IPS-18c (cell line): Measurements from ENCODE around the gene FMOD.
A peak's percentile ranks its signal among the peaks of the same experiment; 100 is the strongest.
"Not testable (repeated sequence)": the region's sequence is repeated elsewhere in the genome, so short reads cannot be mapped to it uniquely, and the experiment has no call there.

Source experiments
- H3K4me3 ChIP-seq: 2 replicates; pipeline ENCODE4 v1.7.0; 2013; ENCODE audit warnings: low read depth, mild to moderate bottlenecking, low read length, moderate library complexity; ENCODE audit not compliant: insufficient read depth
- H3K9me3 ChIP-seq: one replicate; pipeline ENCODE4 v1.6.1; 2013; ENCODE audit warnings: mild to moderate bottlenecking, low read length, moderate library complexity; ENCODE audit not compliant: control insufficient read depth, insufficient read depth

The FMOD gene

GRCh38 chr1:203317429-203318228 lies 33.3 kb downstream of the FMOD start:
- Histone ChIP-seq H3K9me3 (no peaks in the 10 kb centered on the region), H3K4me3 (no peak overlapping the region)

DNA sequence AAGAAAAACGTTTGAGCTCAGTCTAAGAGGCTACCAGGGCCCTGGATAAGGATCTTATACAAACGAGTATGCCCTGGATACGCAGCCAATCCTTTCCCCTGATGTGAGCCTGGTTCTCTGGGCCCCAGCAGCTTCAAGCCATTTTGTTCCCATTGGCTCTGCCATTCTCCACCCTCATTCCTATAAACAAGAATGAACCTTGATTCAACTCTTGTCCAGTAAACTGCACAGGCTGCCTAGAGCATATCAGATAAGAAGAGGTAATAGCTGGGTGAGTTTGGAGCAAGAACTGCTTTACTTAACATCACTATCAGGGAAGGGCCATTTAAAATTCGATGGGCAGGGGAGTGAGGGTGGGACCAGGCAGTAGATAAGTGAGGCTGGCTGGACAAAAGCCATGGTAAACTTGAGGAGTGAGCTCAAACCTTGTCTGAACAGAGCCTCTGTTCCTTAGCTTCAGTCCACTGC lies 34.3 kb downstream of the FMOD start:
- no peak overlapping the region for H3K4me3 ChIP-seq
- H3K9me3 ChIP-seq, result no peaks in the 10 kb centered on the region

DNA sequence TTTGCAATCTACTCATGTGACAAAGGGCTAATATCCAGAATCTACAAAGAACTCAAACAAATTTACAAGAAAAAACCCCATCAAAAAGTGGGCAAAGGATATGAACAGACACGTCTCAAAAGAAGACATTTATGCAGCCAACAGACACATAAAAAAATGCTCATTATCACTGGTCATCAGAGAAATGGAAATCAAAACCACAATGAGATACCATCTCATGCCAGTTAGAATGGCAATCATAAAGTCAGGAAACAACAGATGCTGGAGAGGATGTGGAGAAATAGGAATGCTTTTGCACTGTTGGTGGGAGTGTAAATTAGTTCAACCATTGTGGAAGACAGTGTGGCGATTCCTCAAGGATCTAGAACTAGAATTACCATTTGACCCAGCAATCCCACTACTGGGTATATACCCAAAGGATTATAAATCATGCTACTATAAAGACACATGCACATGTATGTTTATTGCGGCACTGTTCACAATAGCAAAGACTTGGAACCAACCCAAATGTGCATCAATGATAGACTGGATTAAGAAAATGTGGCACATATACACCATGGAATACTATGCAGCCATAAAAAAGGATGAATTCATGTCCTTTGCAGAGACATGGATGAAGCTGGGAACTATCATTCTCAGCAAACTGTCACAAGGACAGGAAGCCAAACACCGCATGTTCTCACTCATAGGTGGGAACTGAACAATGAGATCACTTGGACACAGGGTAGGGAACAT lies 36.7 kb downstream of the FMOD start:
- H3K9me3 ChIP-seq, H3K4me3 ChIP-seq: not testable (repeated sequence)

GRCh38 chr1:203311368-203312301 lies 39.3 kb downstream of the FMOD start:
- Histone ChIP-seq H3K4me3 (no peak overlapping the region), H3K9me3 (no peaks in the 10 kb centered on the region)

DNA sequence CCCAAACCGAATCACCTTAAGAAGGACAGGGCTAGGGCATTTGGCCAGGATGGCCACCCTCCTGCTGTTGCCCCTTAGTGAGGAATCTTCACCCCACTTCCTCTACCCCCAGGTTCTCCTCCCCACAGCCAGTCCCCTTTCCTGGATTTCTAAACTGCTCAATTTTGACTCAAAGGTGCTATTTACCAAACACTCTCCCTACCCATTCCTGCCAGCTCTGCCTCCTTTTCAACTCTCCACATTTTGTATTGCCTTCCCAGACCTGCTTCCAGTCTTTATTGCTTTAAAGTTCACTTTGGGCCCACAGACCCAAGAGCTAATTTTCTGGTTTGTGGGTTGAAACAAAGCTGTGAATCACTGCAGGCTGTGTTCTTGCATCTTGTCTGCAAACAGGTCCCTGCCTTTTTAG lies 42.0 kb downstream of the FMOD start:
- Histone ChIP-seq H3K9me3 (no peaks in the 10 kb centered on the region), H3K4me3 (no peak overlapping the region)

GRCh38 chr1:203308328-203308922 lies 42.5 kb downstream of the FMOD start:
- no peaks in the 10 kb centered on the region for H3K9me3 ChIP-seq
- H3K4me3 ChIP-seq, result no peak overlapping the region

- H3K9me3 ChIP-seq, result no peaks in the 10 kb centered on the region
- no peak overlapping the region; the same call in 1 of the 2 replicates for H3K4me3 ChIP-seq
Observed at GRCh38 chr1:203307641-203308126, 43.2 kb downstream of the FMOD start.

DNA sequence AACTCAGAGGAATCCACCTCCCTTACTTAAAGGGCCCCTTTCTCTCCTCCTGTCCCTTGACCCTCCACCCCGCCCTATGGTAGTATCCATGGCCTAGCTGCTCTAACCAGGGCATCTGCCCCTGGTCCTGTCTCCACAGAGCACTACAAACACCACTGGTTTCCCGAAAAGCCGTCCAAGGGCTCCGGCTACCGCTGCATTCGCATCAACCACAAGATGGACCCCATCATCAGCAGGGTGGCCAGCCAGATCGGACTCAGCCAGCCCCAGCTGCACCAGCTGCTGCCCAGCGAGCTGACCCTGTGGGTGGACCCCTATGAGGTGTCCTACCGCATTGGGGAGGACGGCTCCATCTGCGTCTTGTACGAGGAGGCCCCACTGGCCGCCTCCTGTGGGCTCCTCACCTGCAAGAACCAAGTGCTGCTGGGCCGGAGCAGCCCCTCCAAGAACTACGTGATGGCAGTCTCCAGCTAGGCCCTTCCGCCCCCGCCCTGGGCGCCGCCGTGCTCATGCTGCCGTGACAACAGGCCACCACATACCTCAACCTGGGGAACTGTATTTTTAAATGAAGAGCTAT lies 43.9 kb downstream of the FMOD start:
- Histone ChIP-seq H3K9me3 (no peaks in the 10 kb centered on the region), H3K4me3 (peak overlapping the region; percentile 16; the same call in 1 of the 2 replicates)

DNA sequence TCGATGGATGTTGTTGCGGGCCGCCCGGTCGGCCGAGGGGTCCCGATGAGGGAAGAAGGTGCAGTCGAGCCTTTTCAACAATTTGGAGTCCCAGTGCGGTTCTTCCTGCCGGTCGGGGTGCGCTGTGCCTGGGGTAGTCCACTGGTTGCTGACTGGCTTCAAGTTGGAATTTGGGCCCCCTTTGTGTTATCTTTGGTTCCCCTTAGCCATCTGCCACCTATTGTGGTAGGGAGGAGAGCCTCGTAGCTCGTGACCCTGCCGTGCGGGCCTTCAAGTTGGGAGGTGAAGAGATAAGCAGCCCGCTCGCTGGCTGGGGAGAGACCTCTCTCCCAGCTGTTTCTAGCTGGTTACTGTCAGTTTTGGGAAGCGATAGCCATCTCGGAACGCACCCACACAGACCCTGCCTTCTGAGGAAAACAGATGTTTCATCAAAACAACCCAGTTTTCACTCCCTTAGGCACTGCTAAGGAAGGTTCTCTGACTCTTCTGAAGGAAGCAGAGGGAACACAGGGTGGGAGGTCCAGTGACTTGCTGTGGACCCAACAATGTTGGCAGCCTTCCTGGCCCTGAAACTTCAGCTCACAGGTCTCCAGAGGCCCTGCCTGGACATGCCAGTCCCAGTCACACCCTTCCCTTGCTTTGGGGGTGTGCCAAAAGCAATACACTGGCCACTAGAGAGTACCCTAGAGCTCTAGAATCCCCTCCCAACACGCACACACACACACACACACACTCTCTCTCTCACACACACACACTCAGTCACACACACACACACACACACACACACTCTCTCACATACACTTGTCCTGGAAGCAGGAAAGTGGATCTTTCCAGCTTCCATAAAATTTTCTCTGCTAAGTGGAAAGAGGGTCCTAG lies 44.6 kb downstream of the FMOD start:
- H3K9me3 ChIP-seq, result no peaks in the 10 kb centered on the region
- H3K4me3 ChIP-seq, result peak overlapping the region; percentile 74

GRCh38 chr1:203305809-203306088 lies 45.2 kb downstream of the FMOD start:
- Histone ChIP-seq H3K9me3 (no peaks in the 10 kb centered on the region), H3K4me3 (peak overlapping the region; percentile 74)

DNA sequence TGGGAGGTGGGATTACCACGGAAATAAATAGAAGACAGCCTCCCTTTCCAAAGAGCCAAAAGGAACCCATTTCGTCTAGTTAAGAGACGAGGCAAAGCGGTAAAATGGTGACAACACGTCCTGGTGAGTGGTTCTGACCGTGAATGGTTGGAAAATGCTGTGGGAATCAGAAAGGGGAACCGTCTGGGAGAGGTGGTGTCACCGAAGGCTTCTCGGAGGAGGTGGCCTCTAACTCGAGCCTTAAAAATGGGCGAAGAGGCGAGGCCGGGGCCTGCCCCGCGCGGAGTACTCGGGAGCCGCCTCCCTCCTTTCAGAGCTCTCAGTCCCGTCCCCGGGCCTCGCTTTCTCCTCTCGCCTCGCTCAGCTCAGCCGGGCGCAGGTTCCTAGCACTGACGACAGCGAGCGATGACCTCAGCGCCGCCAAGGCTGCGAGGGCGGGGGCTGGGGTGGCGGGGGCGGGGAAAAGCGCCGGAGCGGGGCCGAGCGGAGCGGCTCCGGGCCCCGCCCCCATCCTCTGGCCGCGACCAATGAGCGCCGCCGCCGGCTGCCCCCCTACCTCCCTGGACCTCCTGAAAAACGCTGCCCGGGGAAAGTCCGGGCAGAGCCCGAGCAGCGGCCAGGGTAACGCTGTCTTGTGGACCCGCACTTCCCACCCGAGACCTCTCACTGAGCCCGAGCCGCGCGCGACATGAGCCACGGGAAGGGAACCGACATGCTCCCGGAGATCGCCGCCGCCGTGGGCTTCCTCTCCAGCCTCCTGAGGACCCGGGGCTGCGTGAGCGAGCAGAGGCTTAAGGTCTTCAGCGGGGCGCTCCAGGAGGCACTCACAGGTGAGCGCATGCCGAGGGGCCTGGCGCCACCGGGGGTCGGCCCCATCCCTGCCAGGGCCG lies 45.8 kb downstream of the FMOD start, which contains the start of gene BTG2:
Gene BTG2, plus strand, starts transcription at position 601 of the 890 bp plus-strand sequence. Its CDS starts 88 bp downstream, at position 689.
- Histone ChIP-seq H3K9me3 (no peaks in the 10 kb centered on the region), H3K4me3 (peak within 1 kb of the TSS; percentile 74)

- peak overlapping the region; percentile 46; the same call in 1 of the 2 replicates for H3K4me3 ChIP-seq
- no peaks in the 10 kb centered on the region for H3K9me3 ChIP-seq
Observed at GRCh38 chr1:203304391-203304918, 46.5 kb downstream of the FMOD start.

DNA sequence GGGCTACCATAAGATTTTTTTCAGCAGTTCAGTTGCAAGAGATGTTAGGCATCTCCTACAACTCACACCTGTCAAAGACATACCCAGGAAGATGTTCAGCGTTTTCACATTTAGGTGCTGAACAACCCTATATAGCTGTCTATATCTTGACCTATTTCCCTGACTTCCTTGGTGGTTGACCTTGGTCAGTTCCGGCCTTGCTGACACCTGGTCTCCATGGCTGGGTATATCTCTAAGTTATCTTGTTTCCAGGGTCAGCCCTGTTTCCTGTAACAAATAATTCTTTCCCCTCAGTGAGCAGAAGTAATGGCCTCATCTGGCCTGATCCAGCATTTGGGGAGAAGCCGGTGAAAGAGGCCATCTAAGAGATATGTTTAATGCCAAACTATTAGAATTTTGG lies 48.0 kb downstream of the FMOD start:
- Histone ChIP-seq H3K9me3 (no peaks in the 10 kb centered on the region), H3K4me3 (no peak overlapping the region)

DNA sequence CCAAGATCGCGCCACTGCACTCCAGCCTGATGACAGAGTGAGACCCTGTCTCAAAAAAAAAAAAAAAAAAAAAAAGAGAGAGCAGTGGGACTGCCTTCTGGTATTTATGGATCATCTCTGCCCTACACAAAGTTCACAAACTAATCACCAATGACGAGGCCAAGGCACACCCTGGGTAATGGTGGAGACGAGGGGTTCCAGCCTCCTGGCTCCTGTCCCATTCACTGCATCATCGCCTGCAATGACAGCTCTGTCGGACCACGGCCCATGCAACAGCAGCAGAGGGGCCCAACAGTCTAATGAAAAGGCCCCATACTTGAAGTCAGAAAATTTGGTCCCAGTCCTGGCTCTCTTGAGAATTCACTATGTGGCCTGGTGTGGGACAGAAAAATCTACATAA lies 48.5 kb downstream of the FMOD start:
- H3K9me3 ChIP-seq, result no peaks in the 10 kb centered on the region
- H3K4me3 ChIP-seq, result no peak overlapping the region

GRCh38 chr1:203301331-203301668 lies 49.6 kb downstream of the FMOD start:
- no peaks in the 10 kb centered on the region for H3K9me3 ChIP-seq
- H3K4me3 ChIP-seq, result no peak overlapping the region
